Right lobe of liver (tissue), 6 donors: ENCODE measurements around the gene CRYBG1. TPM values are rescaled to one million over a fixed set of nuclear protein-coding genes. Genes with fewer than 3 reads are reported as not detected.

Experiments used
- ATAC-seq, 4 donors: fragments of 200-7000 bp; cut with Tn5 transposase; one replicate each; pipeline ENCODE4 v1.9.1; 2020; ENCODE audit warnings: mild to moderate bottlenecking in 4 of 4, moderate library complexity in 4 of 4
- DNase-seq, 3 donors: peaks; one replicate each; pipeline ENCODE4 v3.0.0-alpha.2; 2020
- H3K27ac ChIP-seq, 3 donors: fragments of 200-600 bp; one replicate each; pipeline ENCODE4 v1.8.0; 2022
- H3K27me3 ChIP-seq, 2 donors: fragments of 200-600 bp; one replicate each; pipeline ENCODE4 v1.8.0; 2022
- H3K36me3 ChIP-seq, 4 donors: fragments of 200-600 bp; sonication (generic) in 1 of 4; one replicate each; pipeline versions ENCODE4 v1.5.1 to v1.8.0; 2017 to 2022; ENCODE audit warnings: control low read depth in 1 of 4
- H3K4me1 ChIP-seq, 4 donors: fragments of 200-600 bp; sonication (generic) in 1 of 4; one replicate each; pipeline versions ENCODE4 v1.5.1 to v1.8.0; 2017 to 2022; ENCODE audit warnings: control low read depth in 1 of 4
- H3K4me3 ChIP-seq, 3 donors: fragments of 200-600 bp; one replicate each; pipeline ENCODE4 v1.8.0; 2022
- H3K9me3 ChIP-seq, 4 donors: fragments of 200-600 bp; sonication (generic) in 1 of 4; one replicate each; pipeline versions ENCODE4 v1.5.1 to v1.8.0; 2017 to 2022; ENCODE audit warnings: control low read depth in 1 of 4
- POLR2A ChIP-seq: fragments of 450-650 bp; IDR thresholded peaks from one replicate; pipeline ENCODE4 v1.6.1; 2017; ENCODE audit warnings: antibody characterized with exemption, mild to moderate bottlenecking
- WGBS: methylation state at CpG from one replicate; pipeline ENCODE4 v1.1.6; 2018; ENCODE audit warnings: low coverage, low lambda C conversion rate; ENCODE audit not compliant: insufficient coverage; ENCODE audit errors: missing lambda C conversion rate; 5-methylcytosine and 5-hydroxymethylcytosine counted together
- intact Hi-C, 2 donors: fragments of 100-400 bp; cut with DNase I; formaldehyde crosslinking; loops; one replicate each; pipeline versions ENCODE4 v1.11.2 to v1.14.1; 2022
- total RNA-seq, 6 experiments: library from RNA; depleted of rRNA in 2 of 6; stranded (reverse); fragments of >200 nt in 2 of 6; fragmentation: NEBNext Ultra II Directional in 3 of 6; extraction: Animal tissue kit (Norgen Biotek cat#: 25700) in 3 of 6; gene quantifications; one replicate each; pipeline versions ENCODE4 v1.1.0 to v1.2.4, GENCODE V29; 2016 to 2023
- TF ChIP-seq, protein P1 (sequence below), 4 donors: fragments of 200-600 bp in 3 of 4; fragments of 450-650 bp in 1 of 4; IDR thresholded peaks; one replicate each; pipeline versions ENCODE4 v1.5.1 to v1.8.0; 2016 to 2022; ENCODE audit warnings: antibody characterized with exemption in 4 of 4, mild to moderate bottlenecking in 2 of 4
- donor health status: DM: no; HTN: yes; CAD: no.
- donor health status: DM: no; HTN: no; CAD: no.
- donor health status: DM: no; HTN: no; CAD: no.
- donor health status: DM: no; HTN: yes; CAD: no.
- donor health status: DM: no; HTN: yes; CAD: no.

Gene CRYBG1
- total RNA-seq, 6 experiments from 2014 or later: 6.8 to 10.9 (median 7.9) TPM

GRCh38 chr6:106381881-106382280 is 21.4 kb downstream of the CRYBG1 start:
- Histone ChIP-seq H3K4me3 (no peak overlapping the region), H3K36me3 (no peaks in the 10 kb centered on the region), H3K4me1 (no peaks in the 10 kb centered on the region), H3K27me3 (no peaks in the 10 kb centered on the region), H3K9me3 (no peaks in the 10 kb centered on the region), H3K27ac (no peak overlapping the region)
- DNase-seq (no peak), ATAC-seq (peak in 2 of 4 donors; percentile 17 to 18)
- TF ChIP-seq POLR2A: no peak
- TF ChIP-seq, protein P1, sequence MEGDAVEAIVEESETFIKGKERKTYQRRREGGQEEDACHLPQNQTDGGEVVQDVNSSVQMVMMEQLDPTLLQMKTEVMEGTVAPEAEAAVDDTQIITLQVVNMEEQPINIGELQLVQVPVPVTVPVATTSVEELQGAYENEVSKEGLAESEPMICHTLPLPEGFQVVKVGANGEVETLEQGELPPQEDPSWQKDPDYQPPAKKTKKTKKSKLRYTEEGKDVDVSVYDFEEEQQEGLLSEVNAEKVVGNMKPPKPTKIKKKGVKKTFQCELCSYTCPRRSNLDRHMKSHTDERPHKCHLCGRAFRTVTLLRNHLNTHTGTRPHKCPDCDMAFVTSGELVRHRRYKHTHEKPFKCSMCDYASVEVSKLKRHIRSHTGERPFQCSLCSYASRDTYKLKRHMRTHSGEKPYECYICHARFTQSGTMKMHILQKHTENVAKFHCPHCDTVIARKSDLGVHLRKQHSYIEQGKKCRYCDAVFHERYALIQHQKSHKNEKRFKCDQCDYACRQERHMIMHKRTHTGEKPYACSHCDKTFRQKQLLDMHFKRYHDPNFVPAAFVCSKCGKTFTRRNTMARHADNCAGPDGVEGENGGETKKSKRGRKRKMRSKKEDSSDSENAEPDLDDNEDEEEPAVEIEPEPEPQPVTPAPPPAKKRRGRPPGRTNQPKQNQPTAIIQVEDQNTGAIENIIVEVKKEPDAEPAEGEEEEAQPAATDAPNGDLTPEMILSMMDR (IDR thresholded peaks at IDR 0.05): no peak
- intact Hi-C loops: no loop called here
- WGBS: 0% methylated on average over 1 of the region's 1 CpG

DNA sequence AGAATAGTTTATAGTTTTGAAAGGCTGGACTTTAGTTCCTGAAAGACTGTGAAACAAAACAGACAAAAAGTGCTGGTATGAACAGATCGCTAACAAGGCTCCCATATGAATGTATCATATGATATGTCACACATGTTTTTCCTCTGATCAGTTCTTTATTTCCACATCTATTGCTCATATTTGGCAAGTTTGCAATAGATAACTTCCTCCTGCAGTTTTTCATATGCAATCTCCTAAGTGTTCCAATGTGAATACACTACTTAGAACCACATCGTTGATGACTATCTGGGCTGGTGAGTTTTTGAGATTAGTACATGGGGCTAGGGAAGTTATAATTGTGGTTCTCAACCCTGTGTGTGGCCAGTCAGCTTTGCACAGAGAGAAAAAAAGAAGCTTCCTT is 23.1 kb downstream of the CRYBG1 start:
- DNase-seq: no peak
- no peak for ATAC-seq
- intact Hi-C loops: no loop called here
- no peak overlapping the region for H3K4me3 ChIP-seq
- no peaks in the 10 kb centered on the region for H3K27me3 ChIP-seq
- H3K9me3 ChIP-seq: no peaks in the 10 kb centered on the region
- TF ChIP-seq POLR2A: no peak
- TF ChIP-seq, protein P1 (IDR thresholded peaks at IDR 0.05): no peak
- 70% methylated on average over 2 of the region's 2 CpGs for WGBS
- H3K36me3 ChIP-seq: no peaks in the 10 kb centered on the region
- H3K4me1 ChIP-seq: no peaks in the 10 kb centered on the region
- H3K27ac ChIP-seq: no peak overlapping the region

DNA sequence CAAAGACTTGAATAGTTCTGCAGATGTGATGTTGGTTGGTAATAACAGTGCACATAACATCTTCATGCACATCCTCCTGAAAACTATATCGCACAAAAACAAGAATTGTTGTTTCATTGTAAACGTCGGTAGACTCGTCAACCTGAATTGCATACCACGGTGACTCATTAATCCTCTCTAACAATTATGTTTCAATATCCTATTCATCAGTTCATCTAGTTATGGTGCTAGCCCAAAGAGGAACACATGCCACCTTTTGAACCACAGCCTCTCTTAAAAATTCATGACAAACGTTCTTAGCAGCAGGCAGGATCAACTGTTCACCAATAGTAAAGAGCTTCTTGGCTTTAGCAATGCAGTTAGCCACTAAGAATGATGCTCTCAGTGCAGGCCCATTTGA is 25.0 kb downstream of the CRYBG1 start:
- H3K9me3 ChIP-seq: no peaks in the 10 kb centered on the region
- H3K4me1 ChIP-seq: no peaks in the 10 kb centered on the region
- intact Hi-C loops: no loop called here
- 79% methylated on average over 6 of the region's 6 CpGs for WGBS
- no peaks in the 10 kb centered on the region for H3K36me3 ChIP-seq
- ATAC-seq: no peak
- no peak for DNase-seq
- TF ChIP-seq, protein P1 (IDR thresholded peaks at IDR 0.05): no peak
- TF ChIP-seq POLR2A: no peak
- no peak overlapping the region for H3K4me3 ChIP-seq
- no peaks in the 10 kb centered on the region for H3K27me3 ChIP-seq
- H3K27ac ChIP-seq: no peak overlapping the region

DNA sequence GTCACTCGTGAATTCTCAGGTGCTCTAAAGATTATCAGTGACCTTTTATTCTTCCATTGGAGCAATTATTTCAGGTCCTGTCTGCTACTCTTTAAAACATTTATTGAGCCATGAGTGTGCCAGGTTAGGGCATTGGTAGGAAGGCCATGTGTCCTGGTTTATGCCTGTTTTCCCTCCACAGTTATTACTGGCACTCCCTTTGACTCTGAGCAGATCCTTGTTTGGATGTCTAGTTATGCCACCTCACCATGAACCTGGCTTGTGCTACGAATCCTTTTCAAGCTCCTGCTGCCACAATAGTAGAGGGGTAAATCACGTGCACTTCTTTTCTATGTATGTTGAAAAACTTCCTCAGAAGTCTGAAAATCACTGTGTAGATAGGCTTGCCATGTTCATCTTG is 27.4 kb downstream of the CRYBG1 start:
- intact Hi-C loops: no loop called here
- DNase-seq (no peak), ATAC-seq (no peak)
- no peaks in the 10 kb centered on the region for H3K9me3 ChIP-seq
- no peaks in the 10 kb centered on the region for H3K4me1 ChIP-seq
- no peak overlapping the region for H3K27ac ChIP-seq
- TF ChIP-seq, protein P1 (IDR thresholded peaks at IDR 0.05): no peak
- TF ChIP-seq POLR2A: no peak
- H3K27me3 ChIP-seq: no peaks in the 10 kb centered on the region
- 76% methylated on average over 3 of the region's 3 CpGs for WGBS
- H3K4me3 ChIP-seq: no peak overlapping the region
- H3K36me3 ChIP-seq: no peaks in the 10 kb centered on the region

- intact Hi-C loops: no loop called here
- H3K4me1 ChIP-seq: no peaks in the 10 kb centered on the region
Observed at GRCh38 chr6:106390088-106390487, 29.6 kb downstream of the CRYBG1 start.

More at GRCh38 chr6:106390088-106390487, 29.6 kb downstream of the CRYBG1 start:
- ATAC-seq: no peak
- no peaks in the 10 kb centered on the region for H3K36me3 ChIP-seq
- H3K9me3 ChIP-seq: no peaks in the 10 kb centered on the region
- H3K27me3 ChIP-seq: no peaks in the 10 kb centered on the region
- DNase-seq: no peak
- no peak overlapping the region for H3K4me3 ChIP-seq
- 43% methylated on average over 1 of the region's 1 CpG for WGBS
- no peak for TF ChIP-seq POLR2A
- TF ChIP-seq, protein P1 (IDR thresholded peaks at IDR 0.05): no peak
- no peak overlapping the region for H3K27ac ChIP-seq
